Right lobe of liver (tissue), 4 donors: ENCODE measurements around the gene ANKRD13A.

ENCODE experiments used
- POLR2A ChIP-seq: fragments of 450-650 bp; IDR thresholded peaks from one replicate; pipeline ENCODE4 v1.6.1; 2017; ENCODE audit warnings: antibody characterized with exemption, mild to moderate bottlenecking
- TF ChIP-seq, protein P1 (sequence below), 4 donors: fragments of 200-600 bp in 3 of 4; fragments of 450-650 bp in 1 of 4; IDR thresholded peaks; one replicate each; pipeline versions ENCODE4 v1.5.1 to v1.8.0; 2016 to 2022; ENCODE audit warnings: antibody characterized with exemption in 4 of 4, mild to moderate bottlenecking in 2 of 4
- donor health status: DM: no; HTN: no; CAD: no.
- donor health status: DM: no; HTN: no; CAD: no.
- donor health status: DM: no; HTN: yes; CAD: no.

DNA sequence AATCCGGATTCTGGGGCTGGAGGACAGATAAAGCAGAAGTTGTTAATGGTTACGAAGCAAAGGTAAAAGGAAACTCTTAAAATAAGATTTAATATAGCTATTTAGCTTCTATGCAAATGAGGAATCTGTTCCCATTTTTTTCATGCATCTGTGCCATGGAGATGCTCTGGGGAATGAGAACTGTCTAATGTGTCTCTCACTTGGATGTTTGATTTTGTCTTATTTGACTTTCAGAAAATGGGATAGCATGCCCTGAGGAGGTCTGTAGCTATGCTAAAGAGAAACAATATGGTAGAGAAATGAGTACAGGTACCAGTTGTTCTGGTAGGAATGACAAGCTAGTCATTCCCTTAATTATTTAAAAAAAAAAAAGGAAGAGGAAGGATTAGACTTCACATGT lies 24.8 kb downstream of the ANKRD13A start:
- TF ChIP-seq, protein P1, sequence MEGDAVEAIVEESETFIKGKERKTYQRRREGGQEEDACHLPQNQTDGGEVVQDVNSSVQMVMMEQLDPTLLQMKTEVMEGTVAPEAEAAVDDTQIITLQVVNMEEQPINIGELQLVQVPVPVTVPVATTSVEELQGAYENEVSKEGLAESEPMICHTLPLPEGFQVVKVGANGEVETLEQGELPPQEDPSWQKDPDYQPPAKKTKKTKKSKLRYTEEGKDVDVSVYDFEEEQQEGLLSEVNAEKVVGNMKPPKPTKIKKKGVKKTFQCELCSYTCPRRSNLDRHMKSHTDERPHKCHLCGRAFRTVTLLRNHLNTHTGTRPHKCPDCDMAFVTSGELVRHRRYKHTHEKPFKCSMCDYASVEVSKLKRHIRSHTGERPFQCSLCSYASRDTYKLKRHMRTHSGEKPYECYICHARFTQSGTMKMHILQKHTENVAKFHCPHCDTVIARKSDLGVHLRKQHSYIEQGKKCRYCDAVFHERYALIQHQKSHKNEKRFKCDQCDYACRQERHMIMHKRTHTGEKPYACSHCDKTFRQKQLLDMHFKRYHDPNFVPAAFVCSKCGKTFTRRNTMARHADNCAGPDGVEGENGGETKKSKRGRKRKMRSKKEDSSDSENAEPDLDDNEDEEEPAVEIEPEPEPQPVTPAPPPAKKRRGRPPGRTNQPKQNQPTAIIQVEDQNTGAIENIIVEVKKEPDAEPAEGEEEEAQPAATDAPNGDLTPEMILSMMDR (IDR thresholded peaks at IDR 0.05), result no peak
- TF ChIP-seq POLR2A, result no peak
